HS-5 (cell line): ENCODE data around the gene PPID.
"Not testable (repeated sequence)": the region's sequence is repeated elsewhere in the genome, so short reads cannot be mapped to it uniquely, and the experiment has no call there.

ENCODE experiments used
- DNase-seq: peaks from one replicate; pipeline ENCODE4 v3.0.0-alpha.2; 2012; ENCODE audit warnings: low read depth

The PPID gene

GRCh38 chr4:158722917-158723793 is at the start of gene PPID:
Gene PPID (minus strand): TSS chr4:158723396. CDS start chr4:158723288, 108 bp downstream.
- DNase-seq: peak; percentile 34

GRCh38 chr4:158771776-158772175 is 48.6 kb upstream of the PPID start:
- DNase-seq: no peak

GRCh38 chr4:158770671-158771070 is 47.5 kb upstream of the PPID start:
- no peak for DNase-seq

- no peak for DNase-seq
Measured at GRCh38 chr4:158769175-158769921, 46.2 kb upstream of the PPID start.

- no peak for DNase-seq
Measured at GRCh38 chr4:158768555-158769174, 45.5 kb upstream of the PPID start, which contains the start of gene FNIP2. Gene FNIP2 (plus strand): TSS chr4:158769026. CDS start chr4:158769213, 187 bp downstream.

GRCh38 chr4:158767451-158767850 is 44.3 kb upstream of the PPID start:
- no peak for DNase-seq

DNA sequence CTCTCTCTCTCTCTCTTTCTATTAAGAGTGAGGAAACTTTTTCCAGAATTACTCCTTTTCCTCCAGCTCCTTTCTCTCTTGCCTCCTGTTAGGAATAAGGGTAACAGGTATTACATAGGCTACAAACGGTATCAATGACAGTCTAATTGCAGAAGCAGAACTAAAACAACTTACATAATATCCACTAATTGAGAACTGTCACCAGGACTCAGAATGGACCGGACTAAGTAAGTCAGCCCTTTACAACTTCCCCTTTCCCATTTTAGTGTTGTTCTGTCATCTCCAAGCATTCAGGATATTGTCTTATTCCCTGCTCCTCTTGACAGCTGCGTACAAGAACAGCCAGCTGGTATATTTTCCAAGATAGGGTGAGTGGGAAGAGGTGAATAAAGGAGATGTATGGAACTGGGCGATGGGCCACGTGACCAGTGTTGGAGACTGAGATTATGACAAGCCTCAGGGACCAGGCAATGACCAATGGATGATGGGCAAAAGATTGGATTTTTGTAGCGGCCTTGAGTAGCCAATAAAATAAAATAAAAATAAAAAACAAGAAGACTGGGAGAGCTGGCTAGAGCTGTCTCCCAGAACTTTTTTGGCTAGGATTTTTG is 43.3 kb upstream of the PPID start:
- no peak for DNase-seq

DNA sequence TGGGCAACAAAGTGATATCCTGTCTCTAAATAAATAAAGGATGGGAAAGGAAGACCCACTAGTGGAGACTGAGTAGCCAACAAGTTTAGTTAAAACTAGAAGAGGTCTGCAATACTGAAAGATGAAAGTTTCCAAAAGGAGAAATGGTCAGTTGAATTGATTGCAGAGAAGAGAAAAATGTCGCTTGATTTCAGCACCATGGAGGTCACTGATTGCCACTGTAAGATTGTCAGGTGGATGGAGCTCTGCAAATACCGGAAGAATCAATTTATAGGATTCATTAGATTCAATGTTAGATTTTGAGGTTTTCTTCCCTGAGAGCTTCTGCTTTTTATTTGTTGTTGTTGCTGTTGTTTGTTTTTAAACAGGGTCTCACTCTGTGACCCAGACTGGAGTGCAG is 40.3 kb upstream of the PPID start:
- DNase-seq: no peak

- DNase-seq: no peak
Measured at GRCh38 chr4:158762553-158762952, 39.4 kb upstream of the PPID start.

DNA sequence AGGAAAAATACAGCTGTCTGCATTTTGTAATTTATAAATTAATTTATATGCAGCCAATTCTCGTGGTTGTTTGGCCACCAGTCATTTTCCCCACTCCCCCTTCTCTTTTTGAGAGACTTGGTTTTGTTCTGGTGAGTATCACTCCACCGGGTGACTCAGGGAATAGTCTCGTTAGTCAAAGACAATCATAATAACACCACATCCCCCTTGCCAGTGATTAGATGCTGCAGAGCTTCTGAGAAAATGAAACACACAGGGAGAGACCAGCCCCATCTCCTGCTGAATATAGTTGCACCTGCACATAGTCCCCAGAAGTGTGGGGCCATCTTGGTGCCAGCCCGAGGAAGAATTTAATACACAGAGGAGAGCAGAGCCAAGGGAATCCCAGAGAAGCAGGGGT is 37.7 kb upstream of the PPID start:
- DNase-seq: no peak

DNA sequence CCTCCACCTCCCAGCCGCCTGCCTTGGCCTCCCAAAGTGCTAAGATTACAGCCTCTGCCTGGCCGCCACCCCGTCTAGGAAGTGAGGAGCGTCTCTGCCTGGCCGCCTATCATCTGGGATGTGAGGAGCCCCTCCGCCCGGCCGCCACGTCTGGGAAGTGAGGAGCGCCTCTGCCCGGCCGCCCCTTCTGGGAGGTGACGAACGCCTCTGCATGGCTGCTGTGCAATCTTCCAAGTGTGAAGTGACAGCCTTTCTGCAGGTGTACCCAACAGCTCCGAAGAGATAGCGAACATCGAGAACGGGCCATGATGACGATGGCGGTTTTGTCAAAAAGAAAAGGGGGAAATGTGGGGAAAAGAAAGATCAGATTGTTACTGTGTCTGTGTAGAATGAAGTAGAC is 36.3 kb upstream of the PPID start:
- DNase-seq: not testable (repeated sequence)

GRCh38 chr4:158758703-158759102 is 35.5 kb upstream of the PPID start:
- no peak for DNase-seq

DNA sequence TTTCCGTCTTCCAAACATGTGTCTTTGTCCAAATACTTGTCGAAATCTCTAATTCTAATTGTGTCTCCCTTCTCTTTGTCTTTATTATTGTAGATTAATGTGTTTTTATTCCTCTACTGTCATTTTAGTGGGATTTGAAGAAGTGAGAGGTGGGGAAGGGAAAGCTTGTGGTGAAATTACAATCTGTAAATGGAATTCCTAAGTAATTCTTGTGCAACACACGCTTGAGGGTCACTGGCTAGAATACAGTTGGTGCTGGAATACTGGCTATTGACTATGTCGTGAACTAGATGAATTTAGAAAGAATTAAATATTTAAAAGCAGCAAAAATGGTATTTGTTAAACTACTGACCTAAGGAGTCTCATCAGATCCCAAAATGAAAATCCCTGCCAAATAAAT is 34.9 kb upstream of the PPID start:
- DNase-seq: no peak

DNA sequence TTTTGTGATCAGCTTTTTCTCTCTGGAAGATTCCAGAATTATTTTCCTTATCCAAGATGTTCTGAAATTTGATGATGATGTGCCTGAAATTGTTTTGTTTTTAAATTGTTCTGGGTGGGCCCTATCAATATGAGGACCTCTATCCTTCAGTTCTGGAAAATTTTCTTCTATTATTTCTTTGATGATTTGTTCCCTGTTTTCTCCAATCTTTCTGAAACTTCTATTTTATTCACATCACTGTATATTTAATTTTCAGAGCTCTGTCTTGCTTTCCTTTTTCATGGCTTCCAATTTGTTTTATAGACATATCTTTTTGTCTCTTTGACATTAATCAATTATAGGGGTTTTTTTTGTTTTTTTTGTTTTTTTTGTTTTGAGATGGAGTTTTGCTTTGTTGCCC is 33.4 kb upstream of the PPID start:
- no peak for DNase-seq

GRCh38 chr4:158755819-158756218 is 32.6 kb upstream of the PPID start:
- DNase-seq: not testable (repeated sequence)

DNA sequence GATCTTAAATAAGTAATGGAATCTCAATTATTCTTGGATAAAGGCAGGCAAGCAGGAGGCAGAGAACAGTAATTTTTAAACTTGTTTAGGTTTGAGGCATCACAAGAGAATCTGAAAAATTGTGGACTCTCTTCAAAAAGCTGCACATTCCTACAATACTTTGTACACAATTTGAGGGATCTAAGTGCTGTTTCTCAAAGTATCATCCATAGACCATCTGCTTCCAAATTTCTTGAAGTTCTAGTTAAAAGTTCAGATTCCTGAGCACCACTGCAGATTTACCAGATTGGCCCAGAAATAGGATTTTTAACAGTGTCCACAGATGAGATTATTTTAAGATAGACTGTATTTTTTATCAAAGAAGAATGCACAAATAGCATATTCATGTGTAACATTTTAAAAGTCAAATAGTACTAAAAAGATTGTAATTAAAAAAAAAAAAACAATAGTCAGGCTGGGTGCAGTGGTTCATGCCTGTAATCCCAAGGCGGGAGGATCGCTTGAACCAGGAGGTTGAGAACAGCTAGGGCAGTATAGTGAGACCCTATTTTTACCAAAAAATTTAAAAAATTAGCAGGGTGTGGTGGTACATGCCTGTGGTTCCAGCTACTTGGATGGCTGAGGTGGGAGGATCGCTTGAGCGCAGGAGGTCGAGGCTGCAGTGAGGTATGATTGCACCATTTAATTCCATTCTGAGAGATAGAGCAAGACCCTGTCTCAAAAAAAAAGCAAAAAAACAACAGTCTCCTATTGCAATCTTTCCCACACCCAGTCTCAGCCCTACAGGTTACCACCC is 31.4 kb upstream of the PPID start:
- no peak for DNase-seq

GRCh38 chr4:158750379-158750778 is 27.2 kb upstream of the PPID start:
- no peak for DNase-seq

DNA sequence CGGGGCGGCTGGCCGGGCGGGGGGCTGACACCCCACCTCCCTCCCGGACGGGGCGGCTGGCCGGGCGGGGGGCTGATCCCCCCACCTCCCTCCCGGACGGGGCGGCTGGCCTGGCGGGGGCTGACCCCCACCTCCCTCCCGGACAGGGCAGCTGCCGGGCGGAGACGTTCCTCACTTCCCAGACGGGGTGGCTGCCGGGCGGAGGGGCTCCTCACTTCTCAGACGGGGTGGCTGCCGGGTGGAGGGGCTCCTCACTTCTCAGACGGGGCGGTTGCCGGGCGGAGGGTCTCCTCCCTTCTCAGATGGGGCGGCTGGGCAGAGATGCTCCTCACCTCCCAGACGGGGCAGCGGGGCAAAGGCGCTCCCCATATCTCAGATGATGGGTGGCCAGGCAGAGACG is 23.3 kb upstream of the PPID start:
- DNase-seq: not testable (repeated sequence)

- no peak for DNase-seq
Measured at GRCh38 chr4:158741326-158742021, 18.3 kb upstream of the PPID start.

- DNase-seq: no peak
Measured at GRCh38 chr4:158739600-158739999, 16.4 kb upstream of the PPID start.

- no peak for DNase-seq
Measured at GRCh38 chr4:158738866-158739265, 15.7 kb upstream of the PPID start.
